CD4-positive, alpha-beta T cell (primary cell): ENCODE data around the gene INSIG1. TPM values are rescaled to one million over a fixed set of nuclear protein-coding genes. Genes with fewer than 3 reads are reported as not detected.

Source experiments
- ATAC-seq: fragments of 200-7000 bp; cut with Tn5 transposase; one replicate; pipeline ENCODE4 v1.10.0; 2022; ENCODE audit warnings: mild to moderate bottlenecking; ENCODE audit not compliant: poor library complexity
- CTCF ChIA-PET: fragments of 350-600 bp; sonication (Branson Sonifier 250); formaldehyde crosslinking; loops from one replicate; lab custom pipeline; 2021; ENCODE audit warnings: antibody characterized with exemption, inconsistent platforms; lab: Charles Lee
- POLR2A ChIA-PET: fragments of 350-600 bp; sonication (Branson Sonifier 250); formaldehyde crosslinking; loops from one replicate; lab custom pipeline; 2021; ENCODE audit warnings: antibody characterized with exemption, inconsistent platforms; lab: Charles Lee
- DNase-seq, 14 experiments: peaks; one replicate each; pipeline ENCODE4 v3.0.0-alpha.2; 2013 to 2020; ENCODE audit warnings: mixed read lengths in 2 of 14
- H3K27ac ChIP-seq, 2 donors: one replicate each; pipeline versions ENCODE4 v1.5.1 to v1.7.0; 2013; ENCODE audit warnings: low read length in 2 of 2, low read depth in 1 of 2, mild to moderate bottlenecking in 1 of 2
- H3K27me3 ChIP-seq, 2 experiments: 1 replicate in 1 of 2; 2 replicates in 1 of 2; pipeline versions ENCODE4 v1.6.1 to v1.7.0; 2013; ENCODE audit warnings: low read length in 2 of 2, control low read depth in 1 of 2, mild to moderate bottlenecking in 1 of 2, moderate library complexity in 1 of 2; ENCODE audit not compliant: insufficient read depth in 2 of 2, control insufficient read depth in 1 of 2
- H3K36me3 ChIP-seq: one replicate; pipeline ENCODE4 v1.6.1; 2013; ENCODE audit warnings: low read length, control low read depth; ENCODE audit not compliant: insufficient read depth
- H3K4me1 ChIP-seq: one replicate; pipeline ENCODE4 v1.6.1; 2013; ENCODE audit warnings: low read length, control low read depth; ENCODE audit not compliant: insufficient read depth
- H3K4me3 ChIP-seq: one replicate; pipeline ENCODE4 v1.5.1; 2013; ENCODE audit warnings: mild to moderate bottlenecking, low read length, moderate library complexity
- H3K9me3 ChIP-seq, 2 experiments: 1 replicate in 1 of 2; 2 replicates in 1 of 2; pipeline versions ENCODE4 v1.6.1 to v1.7.0; 2013; ENCODE audit warnings: low read length in 2 of 2, mild to moderate bottlenecking in 2 of 2, control low read depth in 1 of 2, moderate library complexity in 1 of 2; ENCODE audit not compliant: control insufficient read depth in 1 of 2, insufficient read depth in 1 of 2
- H3K27ac Mint-ChIP-seq: one replicate; pipeline ENCODE4 v1.8.0; 2020; ENCODE audit warnings: mixed read lengths
- H3K27me3 Mint-ChIP-seq: one replicate; pipeline ENCODE4 v1.8.0; 2021; ENCODE audit warnings: mixed read lengths
- H3K36me3 Mint-ChIP-seq: one replicate; pipeline ENCODE4 v1.8.0; 2021; ENCODE audit warnings: low read depth, mixed read lengths
- H3K4me1 Mint-ChIP-seq: one replicate; pipeline ENCODE4 v1.8.0; 2021; ENCODE audit warnings: low read depth, mixed read lengths
- H3K4me3 Mint-ChIP-seq: one replicate; pipeline ENCODE4 v1.8.0; 2020; ENCODE audit warnings: mild to moderate bottlenecking, mixed read lengths
- H3K9me3 Mint-ChIP-seq: one replicate; pipeline ENCODE4 v1.8.0; 2020; ENCODE audit warnings: mixed read lengths
- intact Hi-C, 2 experiments: fragments of 100-400 bp; cut with DNase I in 1 of 2; cut with micrococcal nuclease in 1 of 2; formaldehyde crosslinking; loops; one replicate each; pipeline versions ENCODE4 v1.15.1 to v1.9.0; 2023 to 2025; cut with DNase I, micrococcal nuclease
- total RNA-seq, 174 experiments: library from RNA in 2 of 174; stranded (reverse) in 2 of 174; gene quantifications; one replicate each; pipeline ENCODE4 v1.2.3 and lab custom pipeline; 2021 to 2026
- TF ChIP-seq, protein P1 (sequence below): fragments of 200-600 bp; IDR thresholded peaks from one replicate; pipeline ENCODE4 v1.8.0; 2022; ENCODE audit warnings: antibody characterized with exemption, mild to moderate bottlenecking

Gene INSIG1
- total RNA-seq, 2 experiments from 2014 or later, result 58.1 to 60.9 TPM

DNA sequence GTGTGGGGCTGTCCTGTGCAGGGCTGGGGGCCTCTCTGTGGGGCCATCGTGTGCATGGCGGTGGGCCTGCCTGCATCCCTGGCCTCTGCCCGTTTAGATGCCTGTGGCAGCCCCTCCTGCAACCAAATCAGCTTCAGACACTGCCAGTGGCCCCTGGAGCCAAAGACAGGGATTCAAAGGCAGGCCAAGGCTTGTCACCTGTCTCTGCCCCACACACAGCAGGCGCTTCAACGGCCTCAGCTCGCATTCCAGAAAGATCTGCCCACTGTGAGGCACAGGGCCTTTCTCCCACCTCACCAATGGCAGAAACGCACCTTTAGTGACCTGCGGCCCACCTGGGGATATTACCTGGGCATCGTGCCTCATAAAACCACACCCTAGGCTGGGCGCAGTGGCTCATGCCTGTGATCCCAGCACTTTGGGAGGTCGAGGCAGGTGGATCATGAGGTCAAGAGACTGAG lies 46.0 kb downstream of the INSIG1 start:
- intact Hi-C loops, result loop anchor here (2.0 kb wide), 2 partner anchors 45 to 337 kb away; no protein-coding TSS in a partner anchor
- H3K36me3 ChIP-seq, result no peaks in the 10 kb centered on the region
- ChIA-PET CTCF (interaction anchor here (1.1 to 2.3 kb wide), 3 partner anchors 46 to 127 kb away, joined by 3 to 57 read pairs (median 8); partner anchors contain the start of gene INSIG1), POLR2A (interaction anchor here (1.2 kb wide), 1 partner anchor 45 kb away, joined by 4 read pairs; no protein-coding TSS in a partner anchor)
- peaks cover 12% of the 10 kb centered on the region for H3K4me1 Mint-ChIP-seq
- TF ChIP-seq, protein P1, sequence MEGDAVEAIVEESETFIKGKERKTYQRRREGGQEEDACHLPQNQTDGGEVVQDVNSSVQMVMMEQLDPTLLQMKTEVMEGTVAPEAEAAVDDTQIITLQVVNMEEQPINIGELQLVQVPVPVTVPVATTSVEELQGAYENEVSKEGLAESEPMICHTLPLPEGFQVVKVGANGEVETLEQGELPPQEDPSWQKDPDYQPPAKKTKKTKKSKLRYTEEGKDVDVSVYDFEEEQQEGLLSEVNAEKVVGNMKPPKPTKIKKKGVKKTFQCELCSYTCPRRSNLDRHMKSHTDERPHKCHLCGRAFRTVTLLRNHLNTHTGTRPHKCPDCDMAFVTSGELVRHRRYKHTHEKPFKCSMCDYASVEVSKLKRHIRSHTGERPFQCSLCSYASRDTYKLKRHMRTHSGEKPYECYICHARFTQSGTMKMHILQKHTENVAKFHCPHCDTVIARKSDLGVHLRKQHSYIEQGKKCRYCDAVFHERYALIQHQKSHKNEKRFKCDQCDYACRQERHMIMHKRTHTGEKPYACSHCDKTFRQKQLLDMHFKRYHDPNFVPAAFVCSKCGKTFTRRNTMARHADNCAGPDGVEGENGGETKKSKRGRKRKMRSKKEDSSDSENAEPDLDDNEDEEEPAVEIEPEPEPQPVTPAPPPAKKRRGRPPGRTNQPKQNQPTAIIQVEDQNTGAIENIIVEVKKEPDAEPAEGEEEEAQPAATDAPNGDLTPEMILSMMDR, result no peak
- H3K27me3 ChIP-seq, result peaks cover 9 to 12% of the 10 kb centered on the region in 2 experiments
- H3K36me3 Mint-ChIP-seq, result no peaks in the 10 kb centered on the region
- peaks cover 22% of the 10 kb centered on the region for H3K4me1 ChIP-seq
- ATAC-seq (no peak), DNase-seq (no peak)
- no peak overlapping the region for H3K4me3 Mint-ChIP-seq
- no peak overlapping the region for H3K27ac ChIP-seq
- H3K27me3 Mint-ChIP-seq, result peaks cover 14% of the 10 kb centered on the region
- no peak overlapping the region for H3K27ac Mint-ChIP-seq
- no peaks in the 10 kb centered on the region for H3K9me3 ChIP-seq
- no peaks in the 10 kb centered on the region for H3K9me3 Mint-ChIP-seq
- H3K4me3 ChIP-seq, result no peak overlapping the region

DNA sequence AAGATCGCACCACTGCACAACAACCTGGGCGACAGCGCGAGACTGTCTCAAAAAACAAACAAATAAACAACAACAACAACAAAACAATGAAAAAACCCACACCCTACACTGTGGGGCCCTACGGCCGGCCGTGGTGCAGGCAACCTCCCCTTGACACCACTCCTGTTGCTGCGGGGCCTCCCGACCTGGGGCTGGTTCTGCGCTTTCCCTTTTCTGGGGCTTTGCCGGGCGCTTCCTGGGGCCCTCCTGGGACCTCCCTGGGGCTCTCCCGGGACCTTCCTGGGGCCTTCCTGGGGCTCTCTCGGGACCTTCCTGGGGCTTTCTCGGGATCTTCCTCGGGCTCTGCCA lies 46.6 kb downstream of the INSIG1 start:
- intact Hi-C loops, result loop anchor here (2.0 kb wide), 2 partner anchors 45 to 337 kb away; no protein-coding TSS in a partner anchor
- POLR2A ChIA-PET, result interaction anchor here (1.2 to 1.3 kb wide), 3 partner anchors 46 to 416 kb away, joined by 3 to 23 read pairs (median 8); partner anchors contain the start of gene INSIG1

DNA sequence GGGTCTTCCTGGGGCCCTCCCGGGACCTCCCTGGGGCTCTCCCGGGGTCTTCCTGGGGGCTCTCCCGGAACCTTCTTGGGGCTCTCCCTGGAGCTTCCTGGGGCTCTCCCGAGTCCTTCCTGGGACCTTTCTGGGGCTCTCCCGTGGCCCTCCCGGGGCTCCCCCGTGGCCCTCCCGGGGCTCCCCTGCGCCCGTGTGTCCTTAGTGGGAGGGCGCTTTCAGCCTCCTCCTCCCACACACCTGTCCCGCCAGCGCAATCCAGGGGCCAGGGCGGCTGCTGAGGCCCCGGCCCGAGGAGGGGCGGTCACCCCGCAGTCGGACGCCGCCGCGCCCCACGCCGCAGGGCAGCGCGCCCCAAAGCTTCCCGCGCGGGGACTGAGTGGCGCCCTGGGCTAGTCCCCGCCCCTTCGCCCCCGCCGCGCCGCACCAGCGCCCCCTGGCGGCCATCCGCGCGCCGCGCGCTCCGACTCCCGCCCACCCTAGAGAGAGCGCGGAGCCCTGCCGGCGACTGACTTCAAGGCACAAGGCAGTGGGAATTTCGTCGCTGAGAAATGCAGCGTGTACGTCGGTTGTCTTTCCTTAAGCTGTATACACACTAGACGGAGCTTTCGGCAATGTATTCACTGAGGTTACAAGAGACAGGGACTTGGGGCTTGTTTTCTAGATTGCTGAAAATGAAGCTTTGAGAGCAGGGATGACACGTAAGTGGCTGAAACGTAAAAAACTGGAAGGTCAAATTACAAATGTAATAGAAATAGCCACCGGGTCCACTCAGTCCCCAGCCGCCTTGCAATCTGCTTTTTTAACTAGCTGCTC lies 47.1 kb downstream of the INSIG1 start:
- H3K9me3 Mint-ChIP-seq, result no peaks in the 10 kb centered on the region
- POLR2A ChIA-PET, result interaction anchor here (1.0 to 1.3 kb wide), 5 partner anchors 46 to 431 kb away, joined by 3 to 23 read pairs (median 4); partner anchors contain the start of genes INSIG1 and PAXIP1
- H3K36me3 Mint-ChIP-seq, result no peaks in the 10 kb centered on the region
- H3K27me3 Mint-ChIP-seq, result peaks cover 10% of the 10 kb centered on the region
- CTCF ChIA-PET, result interaction anchor here (0.6 to 2.3 kb wide), 37 partner anchors 12 to 433 kb away, joined by 3 to 57 read pairs (median 4); partner anchors contain the start of gene INSIG1
- Histone ChIP-seq H3K4me3 (peak overlapping the region; percentile 47), H3K27me3 (peaks cover 11 to 12% of the 10 kb centered on the region in 2 experiments), H3K4me1 (peaks cover 11% of the 10 kb centered on the region), H3K27ac (no peak overlapping the region), H3K36me3 (no peaks in the 10 kb centered on the region), H3K9me3 (no peaks in the 10 kb centered on the region)
- no peak overlapping the region for H3K27ac Mint-ChIP-seq
- TF ChIP-seq, protein P1, result peak; percentile 70
- DNase-seq (peak; percentile 64 to 91 (median 80)), ATAC-seq (peak; percentile 97)
- H3K4me3 Mint-ChIP-seq, result peak overlapping the region; percentile 35
- H3K4me1 Mint-ChIP-seq, result peaks cover 5% of the 10 kb centered on the region
- intact Hi-C loops, result loop anchor here (1.0 to 5.0 kb wide), 6 partner anchors 46 to 418 kb away; no protein-coding TSS in a partner anchor

More for the DNA sequence above, 46.6 kb downstream of the INSIG1 start:
- Mint-ChIP-seq H3K9me3 (no peaks in the 10 kb centered on the region), H3K4me3 (no peak overlapping the region), H3K27me3 (peaks cover 10% of the 10 kb centered on the region), H3K27ac (no peak overlapping the region), H3K4me1 (peaks cover 7% of the 10 kb centered on the region), H3K36me3 (no peaks in the 10 kb centered on the region)
- peaks cover 17% of the 10 kb centered on the region for H3K4me1 ChIP-seq
- TF ChIP-seq, protein P1, result no peak
- ATAC-seq, result no peak
- no peak overlapping the region for H3K27ac ChIP-seq
- H3K9me3 ChIP-seq, result no peaks in the 10 kb centered on the region
- H3K4me3 ChIP-seq, result peak overlapping the region; percentile 47
- H3K36me3 ChIP-seq, result no peaks in the 10 kb centered on the region
- CTCF ChIA-PET, result interaction anchor here (0.6 to 2.3 kb wide), 36 partner anchors 12 to 433 kb away, joined by 3 to 57 read pairs (median 4); partner anchors contain the start of gene INSIG1
- DNase-seq, result peak in 1 of 14 experiments; percentile 15
- peaks cover 9 to 12% of the 10 kb centered on the region in 2 experiments for H3K27me3 ChIP-seq
